Pulmonary artery endothelial cell (primary cell): ENCODE results near the gene CPVL. TPM values are rescaled to one million over a fixed set of nuclear protein-coding genes. Genes with fewer than 3 reads are reported as not detected.

Experiments
- DNase-seq: peaks from one replicate; pipeline ENCODE4 v3.0.0-alpha.2; 2011; ENCODE audit warnings: low read depth, low spot score
- total RNA-seq: library from RNA; depleted of rRNA; stranded (reverse); fragments of >200 nt; gene quantifications from 2 replicates; pipeline ENCODE4 v1.2.3, GENCODE V29; 2014

Gene CPVL
- total RNA-seq, 1 donor from 2014 or later, result not detected

GRCh38 chr7:29156907-29157452 lies 10.6 kb upstream of the CPVL start:
- no peak for DNase-seq

DNA sequence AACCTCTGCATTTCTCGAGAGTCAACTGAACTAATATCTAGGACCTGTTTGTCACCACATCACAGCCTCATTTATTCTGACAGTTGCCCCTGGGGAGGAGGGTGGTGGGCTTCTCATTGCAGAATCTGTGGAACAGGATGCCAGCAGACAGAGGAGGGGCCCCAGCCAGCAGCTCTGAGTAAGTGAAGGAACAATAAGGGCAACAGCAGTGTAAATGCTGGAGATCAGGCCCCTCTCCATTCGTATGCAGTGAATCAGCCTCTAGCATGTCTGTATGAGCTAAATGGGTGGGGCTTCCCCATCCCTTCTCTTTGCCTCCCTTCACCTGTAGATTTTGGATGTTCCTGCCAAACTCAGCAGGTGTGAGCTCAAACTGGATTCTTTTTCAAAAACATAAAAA lies 7.7 kb upstream of the CPVL start:
- DNase-seq, result no peak

DNA sequence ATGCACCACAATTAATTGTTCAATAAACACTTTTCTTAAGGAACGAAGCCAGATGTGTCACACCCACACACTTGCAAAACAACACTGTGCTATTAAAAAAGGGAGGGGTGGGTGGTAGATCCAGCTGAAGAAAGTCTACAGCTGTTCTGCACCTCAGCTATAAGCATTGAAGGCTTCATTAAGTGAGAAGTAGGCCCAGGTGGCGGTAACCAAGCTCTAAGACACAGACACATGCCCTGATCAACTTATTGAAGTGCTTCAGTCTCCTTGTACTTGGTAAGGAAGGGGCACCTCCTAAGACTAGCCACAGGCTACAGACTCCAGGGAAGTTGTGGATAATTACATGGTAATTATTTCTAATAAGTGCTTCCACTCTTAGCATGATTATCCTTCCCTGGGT lies 4.5 kb upstream of the CPVL start:
- DNase-seq, result no peak

DNA sequence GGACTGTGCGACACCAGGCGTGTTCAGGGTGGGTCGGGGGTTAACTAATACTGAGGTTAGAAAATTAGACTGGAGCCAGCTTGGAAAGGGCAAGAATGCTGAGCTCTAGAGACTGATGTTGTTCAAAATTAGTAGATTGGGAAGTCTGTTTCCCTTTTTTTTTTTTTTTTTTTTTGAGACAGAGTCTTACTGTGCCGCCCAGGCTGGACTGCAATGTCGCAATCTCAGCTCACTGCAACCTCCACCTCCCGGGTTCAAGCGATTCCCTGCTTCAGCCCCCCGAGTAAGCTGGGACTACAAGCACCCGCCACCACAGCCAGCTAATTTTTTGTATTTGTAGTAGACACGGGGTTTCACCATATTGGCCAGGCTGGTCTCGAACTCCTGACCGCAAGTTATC lies 2.7 kb upstream of the CPVL start:
- DNase-seq, result no peak

DNA sequence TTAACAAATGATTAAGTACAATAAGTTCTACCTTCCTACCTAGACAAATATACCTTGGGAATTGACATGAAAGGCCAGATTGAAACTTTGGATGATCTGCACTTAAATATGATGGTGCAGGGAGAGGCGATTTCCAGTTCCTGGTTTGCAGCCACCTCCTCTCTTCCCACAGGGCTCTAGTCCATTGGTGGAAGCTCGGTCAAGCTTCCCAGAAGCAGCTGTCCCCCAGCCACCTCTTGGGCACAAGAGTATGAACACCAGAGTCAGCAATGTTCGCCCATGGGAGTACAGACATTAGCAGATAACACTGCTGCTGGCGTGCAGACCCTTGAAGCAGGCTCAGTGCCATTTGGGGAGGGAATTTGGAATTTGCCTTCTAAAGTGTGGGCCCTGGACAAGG lies 1.5 kb upstream of the CPVL start:
- no peak for DNase-seq

DNA sequence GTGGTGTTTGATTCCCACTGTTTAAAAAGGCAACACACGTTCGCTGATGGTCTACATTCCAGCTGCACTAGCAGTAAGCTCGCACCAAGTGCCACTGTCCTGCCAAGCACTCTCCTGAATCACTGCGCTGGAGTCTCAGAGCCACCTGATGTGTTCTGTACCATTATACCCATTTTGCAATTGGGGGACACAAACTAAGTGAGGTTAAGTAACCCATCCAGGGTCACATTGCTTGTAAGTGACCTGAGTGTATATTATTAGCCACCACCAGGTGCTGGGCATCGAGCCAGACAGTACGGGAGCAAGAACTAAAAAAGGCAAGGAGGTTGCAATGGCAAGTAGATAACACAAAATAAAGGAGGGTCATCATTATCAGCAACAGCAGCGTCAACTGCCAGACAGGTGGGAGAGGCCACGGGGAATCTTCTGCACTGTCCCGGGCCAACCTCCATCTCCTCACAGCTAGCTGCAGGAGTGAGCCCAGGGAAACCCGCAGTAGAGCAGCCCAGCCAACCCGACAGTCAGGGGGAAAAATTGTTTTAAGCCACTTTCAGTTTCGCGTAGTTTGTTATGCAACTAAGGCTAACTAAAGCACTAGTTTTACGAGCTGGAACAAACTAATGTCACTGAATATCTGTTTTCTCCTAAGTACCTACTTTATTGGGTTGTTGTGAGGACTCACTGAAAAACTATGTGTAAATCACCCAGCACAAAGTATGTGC lies 712 bp upstream of the CPVL start:
- no peak for DNase-seq

DNA sequence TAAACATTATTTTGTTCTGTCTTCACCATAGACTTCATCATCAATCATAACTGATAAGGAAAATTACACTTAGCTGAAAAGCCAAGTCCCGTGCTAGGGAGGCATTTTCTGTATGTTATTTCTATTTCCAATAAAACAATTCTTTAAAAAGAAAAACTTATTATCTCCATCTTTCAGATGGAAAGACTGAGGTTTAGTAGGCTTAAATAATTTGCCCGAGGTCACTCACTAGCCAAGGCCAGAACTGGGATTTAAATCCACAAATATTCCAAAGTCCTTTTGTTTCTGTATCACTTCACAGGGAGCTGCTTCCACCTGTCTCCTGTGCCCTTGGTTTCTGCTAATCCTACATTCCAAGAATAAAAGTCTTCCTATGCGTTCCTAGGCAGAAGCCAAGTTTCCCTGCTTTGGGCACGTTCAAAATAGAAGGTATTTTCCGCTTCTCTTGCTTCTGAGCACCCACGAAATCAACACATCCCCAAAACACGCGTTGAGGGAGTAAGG lies 732 bp downstream of the CPVL start:
- DNase-seq, result no peak

DNA sequence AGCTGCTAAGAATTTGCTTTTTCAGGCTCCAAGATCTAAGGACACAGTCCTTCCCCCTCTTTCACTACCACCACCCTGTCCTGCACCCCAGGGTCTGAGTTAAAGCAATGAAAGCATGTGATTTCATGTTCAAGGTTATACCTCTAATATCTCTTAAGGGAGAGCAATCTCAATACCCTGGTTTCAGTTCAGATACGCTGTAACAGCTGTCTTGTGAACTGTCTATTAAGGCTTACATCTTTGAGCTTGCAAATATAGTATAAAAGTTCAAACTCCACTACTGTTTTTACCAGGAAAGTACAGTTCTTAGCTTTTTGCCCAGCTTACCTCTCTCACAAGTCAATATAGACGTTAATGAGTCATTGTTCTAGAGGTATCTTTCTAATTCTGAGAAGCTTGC lies 2.6 kb downstream of the CPVL start:
- DNase-seq, result no peak

DNA sequence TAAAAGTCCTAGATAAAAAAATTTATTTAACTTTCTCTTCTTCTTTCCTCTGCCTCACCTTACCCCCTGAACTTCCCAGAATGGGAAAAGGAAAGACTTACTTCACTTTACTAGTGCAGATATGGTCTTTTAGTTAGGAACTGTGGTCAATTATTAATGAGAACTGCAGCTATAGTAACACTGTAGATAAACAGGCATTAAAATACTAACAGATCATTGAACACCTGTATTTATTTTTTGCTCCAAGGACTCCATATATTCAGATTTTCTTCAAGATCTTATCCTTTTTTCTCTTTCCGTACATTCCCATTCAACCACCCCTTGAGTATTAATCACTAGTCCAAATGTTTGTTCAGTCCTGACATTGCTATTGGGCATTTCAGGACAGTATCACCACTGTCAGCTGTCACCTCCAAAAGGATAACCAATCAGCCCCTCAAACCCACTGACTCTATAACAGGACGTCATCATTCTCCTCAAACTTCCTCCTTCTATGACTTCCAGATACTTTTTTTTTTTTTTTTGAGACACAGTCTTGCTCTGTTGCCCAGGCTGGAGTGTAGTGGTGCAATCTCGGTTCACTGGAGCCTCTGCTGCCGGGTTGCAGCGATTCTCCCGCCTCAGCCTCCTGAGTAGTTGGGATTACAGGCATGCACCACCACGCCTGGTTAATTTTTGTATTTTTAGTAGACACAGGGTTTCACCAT lies 4.2 kb downstream of the CPVL start:
- DNase-seq, result no peak

GRCh38 chr7:29140873-29141468 lies 5.4 kb downstream of the CPVL start:
- no peak for DNase-seq

DNA sequence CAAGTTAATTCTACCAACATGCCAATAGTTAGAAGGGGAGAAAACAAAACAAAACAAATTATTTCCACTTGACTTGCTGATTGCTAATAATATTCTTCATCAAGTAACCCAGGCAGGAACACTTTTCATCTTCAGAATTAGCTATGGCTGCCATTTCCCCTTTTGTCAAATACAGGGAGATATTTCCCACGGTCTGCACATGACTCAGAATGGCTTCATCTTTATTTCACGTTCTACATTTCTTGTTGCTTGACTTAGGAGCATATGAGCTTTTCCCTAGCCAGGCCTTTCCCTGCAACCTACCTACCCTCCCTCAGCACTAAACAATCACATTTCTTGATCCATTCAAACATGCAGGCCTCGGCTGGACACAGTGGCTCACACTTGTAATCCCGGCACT lies 6.5 kb downstream of the CPVL start:
- no peak for DNase-seq

- DNase-seq, result no peak
Observed at GRCh38 chr7:29139191-29139590, 7.1 kb downstream of the CPVL start.

DNA sequence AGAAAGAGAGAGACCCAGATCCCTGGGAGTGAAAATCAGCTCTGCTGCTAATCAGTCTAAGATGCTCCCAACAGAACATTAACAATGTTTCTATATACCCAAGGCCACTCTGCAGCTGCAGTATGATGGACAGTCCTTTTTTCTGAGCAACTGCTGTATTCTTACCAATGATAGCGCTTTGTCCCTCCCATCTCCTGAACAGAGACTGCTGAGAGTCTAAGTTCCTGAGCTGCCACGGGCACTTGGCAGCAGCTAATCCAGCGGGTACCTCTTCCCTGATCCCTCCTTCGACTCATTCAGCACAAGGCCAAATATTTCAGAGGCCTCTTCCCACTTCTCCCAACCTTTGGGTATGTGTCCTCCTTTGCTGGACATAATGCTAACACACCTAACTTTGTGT lies 7.7 kb downstream of the CPVL start:
- DNase-seq, result no peak

DNA sequence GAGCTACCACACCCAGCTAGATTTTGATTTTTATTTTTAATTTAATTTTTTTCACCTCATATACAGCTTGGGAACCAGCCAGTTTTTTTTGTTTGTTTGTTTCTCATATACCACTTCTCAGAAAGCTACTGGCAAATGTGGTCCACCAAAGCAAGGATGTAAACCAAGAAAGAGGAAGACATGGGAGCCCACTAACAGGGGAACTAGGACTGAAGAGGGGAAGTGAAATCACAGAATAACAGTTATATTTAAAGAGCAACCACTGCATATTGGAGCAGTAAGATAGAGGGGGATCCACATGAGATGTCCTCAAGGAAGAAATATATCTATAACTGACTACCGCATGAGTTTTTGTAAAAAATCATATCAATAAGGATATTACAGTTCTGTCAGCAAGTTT lies 10.5 kb downstream of the CPVL start:
- DNase-seq, result no peak

DNA sequence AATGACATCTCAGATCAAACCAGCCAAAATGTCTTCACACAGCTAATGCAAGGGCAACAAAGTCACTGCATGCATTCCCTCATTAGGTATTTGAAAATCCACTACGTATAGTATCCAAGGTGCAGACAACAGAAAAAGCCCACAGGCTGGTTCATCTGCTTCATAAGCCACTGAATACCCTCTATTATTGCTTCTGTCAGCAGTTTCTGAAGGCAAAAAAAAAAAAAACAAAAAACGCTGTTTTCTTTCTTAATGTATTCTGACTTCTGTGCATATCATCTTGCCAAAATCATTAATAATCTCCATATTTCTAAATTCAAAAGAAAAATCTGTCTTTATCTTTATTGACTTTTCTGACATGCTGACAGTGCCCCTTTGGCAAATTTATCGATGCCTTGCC lies 13.4 kb downstream of the CPVL start:
- no peak for DNase-seq

DNA sequence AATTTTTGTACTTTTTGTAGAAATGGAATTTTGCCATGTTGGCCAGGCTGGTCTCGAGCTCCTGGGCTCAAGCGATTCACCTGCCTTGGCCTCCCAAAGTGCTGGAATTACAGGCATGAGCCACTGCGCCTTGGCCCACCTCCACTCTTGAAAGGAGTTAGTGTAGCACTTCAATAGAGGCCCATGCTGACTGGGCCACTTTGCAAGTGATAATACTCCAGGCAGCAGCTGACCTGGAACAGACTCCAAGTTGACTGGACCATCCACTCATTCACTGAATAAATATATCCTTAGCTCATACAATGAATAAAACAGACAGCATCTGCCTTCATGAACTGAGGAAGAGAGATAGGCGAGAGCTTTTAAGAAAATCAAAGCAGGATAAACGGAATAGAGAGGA lies 14.7 kb downstream of the CPVL start:
- DNase-seq, result no peak

DNA sequence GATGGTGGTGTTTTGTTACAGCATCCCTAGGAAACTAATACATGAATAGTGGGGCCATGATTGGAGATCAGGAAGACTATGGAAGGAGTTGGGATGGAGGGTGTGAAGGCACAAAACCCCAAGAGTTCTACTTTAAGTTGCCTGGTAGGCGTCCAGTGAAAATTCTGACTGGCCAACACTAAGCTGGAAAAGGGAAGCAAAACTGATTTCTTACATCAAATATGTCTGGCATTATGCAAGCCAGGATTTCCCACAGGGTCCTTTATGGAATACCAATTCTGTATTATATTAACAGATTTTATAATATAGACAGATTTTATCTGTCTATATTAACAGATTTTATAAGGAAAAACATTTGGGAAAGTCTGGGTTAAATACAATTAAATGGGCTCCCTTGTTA lies 16.2 kb downstream of the CPVL start:
- DNase-seq, result no peak

- DNase-seq, result no peak
Observed at GRCh38 chr7:29127527-29127926, 18.8 kb downstream of the CPVL start.

- no peak for DNase-seq
Observed at GRCh38 chr7:29126804-29127203, 19.5 kb downstream of the CPVL start.

GRCh38 chr7:29123626-29124190 lies 22.6 kb downstream of the CPVL start:
- DNase-seq, result no peak

- no peak for DNase-seq
Observed at GRCh38 chr7:29122759-29123158, 23.6 kb downstream of the CPVL start.

- DNase-seq, result no peak
Observed at GRCh38 chr7:29122081-29122480, 24.3 kb downstream of the CPVL start.
